Medulla oblongata (tissue), 1 donor: ENCODE measurements around the gene TMEM163.

Experiments used
- DNase-seq: peaks from one replicate; pipeline ENCODE4 v3.0.0-alpha.2; 2015; ENCODE audit errors: extremely low spot score

TMEM163 gene

GRCh38 chr2:134693359-134694330, 25.2 kb downstream of the TMEM163 start:
- DNase-seq = no peak

GRCh38 chr2:134692499-134692898, 26.3 kb downstream of the TMEM163 start:
- no peak for DNase-seq

DNA sequence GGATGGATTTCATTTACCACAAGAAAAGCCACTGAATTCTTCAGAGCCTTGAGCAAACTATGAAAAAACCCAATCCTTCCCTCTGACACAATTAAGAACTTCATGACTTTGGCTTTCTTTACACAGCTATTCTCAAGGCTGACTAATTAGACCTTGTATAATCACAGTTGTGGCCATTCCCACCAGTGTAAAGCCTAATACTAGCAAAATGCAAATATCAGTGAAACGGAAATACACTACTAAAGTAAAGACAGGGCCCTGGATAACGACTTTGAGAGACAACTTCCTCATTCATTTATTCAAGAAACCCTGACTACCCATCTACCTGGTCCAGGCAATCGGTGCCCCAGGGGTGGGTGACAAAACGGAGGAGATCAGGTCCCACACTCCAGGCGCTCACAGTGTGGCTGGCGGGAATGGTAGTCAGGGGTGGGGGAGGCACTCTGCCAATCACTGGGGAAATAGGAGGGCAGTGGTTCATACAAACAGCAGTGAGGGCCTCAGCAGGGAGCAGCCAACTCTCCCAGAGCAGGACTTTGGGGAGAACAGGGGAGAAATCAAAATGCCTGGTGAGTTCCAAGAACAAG, 28.1 kb downstream of the TMEM163 start:
- no peak for DNase-seq

- no peak for DNase-seq
Observed at GRCh38 chr2:134689315-134689714, 29.5 kb downstream of the TMEM163 start.

GRCh38 chr2:134685967-134686366, 32.8 kb downstream of the TMEM163 start:
- DNase-seq = no peak

DNA sequence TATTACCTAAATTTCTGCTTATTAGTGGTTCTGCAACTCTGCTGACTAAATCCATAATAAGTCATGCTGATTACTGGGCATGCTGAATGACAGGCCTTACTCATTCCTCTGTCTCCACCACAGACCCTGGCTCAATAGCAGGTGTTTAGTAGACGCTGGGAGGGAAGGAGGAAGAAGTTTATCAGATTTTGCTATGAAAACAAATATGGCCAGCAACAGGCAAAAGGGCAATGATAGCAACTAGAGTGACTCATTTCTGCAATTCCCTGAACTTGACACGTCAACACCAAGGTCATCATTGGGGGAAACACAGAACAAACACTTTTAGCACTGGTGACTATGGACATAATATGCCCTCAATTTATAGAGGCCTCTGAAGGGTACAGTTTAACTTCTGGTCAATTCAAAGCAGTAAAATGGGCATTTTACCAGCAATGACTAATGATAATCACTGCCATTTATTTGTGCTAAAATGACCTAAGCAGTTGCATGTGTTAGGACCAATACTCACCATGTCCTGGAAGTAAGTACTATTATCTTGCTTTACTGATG, 35.2 kb downstream of the TMEM163 start:
- DNase-seq = no peak

DNA sequence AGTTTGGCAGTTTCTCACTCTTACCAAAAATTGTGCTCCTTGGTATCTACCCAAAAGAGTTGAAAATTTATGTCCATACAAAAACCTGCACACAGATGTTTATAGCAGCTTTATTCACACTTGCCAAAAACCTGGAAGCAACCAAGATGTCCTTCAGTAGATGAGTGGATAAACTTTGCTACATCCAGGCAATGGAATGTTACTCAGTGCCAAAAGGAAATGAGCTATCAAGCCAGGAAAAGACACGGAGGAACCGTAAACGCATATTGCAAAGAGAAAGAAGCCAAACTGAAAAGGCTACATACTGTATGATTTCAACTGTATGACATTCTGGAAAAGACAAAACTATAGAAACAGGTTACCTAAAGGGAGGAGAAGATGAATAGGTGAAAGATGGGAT, 36.1 kb downstream of the TMEM163 start:
- no peak for DNase-seq

GRCh38 chr2:134681201-134681600, 37.6 kb downstream of the TMEM163 start:
- DNase-seq = no peak

DNA sequence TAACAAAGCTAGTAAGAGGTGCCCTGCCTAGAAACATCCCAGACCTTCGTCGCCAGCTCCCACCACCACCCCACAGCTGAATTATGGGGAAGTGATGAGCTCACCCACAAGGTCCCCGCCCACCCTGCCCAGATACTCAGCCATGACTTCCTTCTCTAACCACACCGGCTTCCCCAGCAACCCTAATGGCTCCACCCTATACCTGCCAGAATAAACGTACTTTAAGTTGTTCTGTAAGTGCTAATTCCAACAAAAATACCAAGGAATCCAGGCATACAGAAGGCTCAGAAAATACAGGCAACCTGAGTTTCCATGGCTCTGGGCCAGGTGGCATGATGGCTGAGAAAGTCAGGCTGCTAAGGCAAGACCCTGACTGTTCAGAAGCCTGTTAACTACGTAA, 39.1 kb downstream of the TMEM163 start:
- no peak for DNase-seq

- no peak for DNase-seq
Observed at GRCh38 chr2:134679294-134679693, 39.5 kb downstream of the TMEM163 start.

DNA sequence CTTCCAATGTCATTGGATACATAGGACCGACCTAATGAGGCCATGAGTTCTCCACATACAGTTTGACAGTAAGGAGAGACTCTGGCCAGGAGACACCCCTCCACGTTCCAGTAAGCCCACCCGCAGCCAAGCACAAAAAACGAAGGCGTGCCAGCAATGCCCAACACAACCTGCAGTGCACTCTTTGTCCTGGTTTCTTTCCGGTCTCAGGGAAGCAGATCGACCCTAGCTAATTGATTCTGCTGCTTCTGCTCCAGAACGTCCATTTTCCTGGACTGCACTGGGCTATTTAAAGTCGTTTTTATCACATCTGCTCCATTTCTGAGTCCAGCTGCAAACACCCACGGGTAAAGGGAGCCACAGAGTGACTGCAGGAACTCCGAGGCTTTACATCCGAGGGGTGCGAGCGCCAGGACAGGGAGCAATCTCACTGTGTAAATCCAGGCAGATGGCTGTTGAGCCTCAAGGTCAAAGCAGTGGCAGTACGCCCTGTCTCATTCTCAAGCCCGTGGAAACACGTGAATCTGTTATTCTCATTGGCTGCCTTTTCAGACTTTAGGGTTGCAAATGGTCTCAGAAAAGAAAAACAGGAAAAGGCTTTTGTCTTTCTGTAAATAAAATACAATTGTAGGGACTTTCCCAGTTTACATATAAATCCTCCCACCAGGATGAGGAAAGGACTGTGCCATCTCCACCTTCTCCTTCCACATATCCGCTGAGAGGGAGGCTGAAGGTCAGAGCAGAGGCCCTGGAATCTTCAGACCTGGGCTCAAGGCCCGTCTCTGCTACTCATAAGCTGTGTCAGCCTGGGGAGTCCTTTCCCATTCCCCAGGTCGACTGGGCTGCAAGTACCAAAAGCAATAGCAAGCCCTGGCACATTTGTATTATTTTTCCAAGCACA, 40.7 kb downstream of the TMEM163 start:
- DNase-seq = no peak

GRCh38 chr2:134676960-134677359, 41.8 kb downstream of the TMEM163 start:
- no peak for DNase-seq

- no peak for DNase-seq
Observed at GRCh38 chr2:134675314-134675713, 43.5 kb downstream of the TMEM163 start.

DNA sequence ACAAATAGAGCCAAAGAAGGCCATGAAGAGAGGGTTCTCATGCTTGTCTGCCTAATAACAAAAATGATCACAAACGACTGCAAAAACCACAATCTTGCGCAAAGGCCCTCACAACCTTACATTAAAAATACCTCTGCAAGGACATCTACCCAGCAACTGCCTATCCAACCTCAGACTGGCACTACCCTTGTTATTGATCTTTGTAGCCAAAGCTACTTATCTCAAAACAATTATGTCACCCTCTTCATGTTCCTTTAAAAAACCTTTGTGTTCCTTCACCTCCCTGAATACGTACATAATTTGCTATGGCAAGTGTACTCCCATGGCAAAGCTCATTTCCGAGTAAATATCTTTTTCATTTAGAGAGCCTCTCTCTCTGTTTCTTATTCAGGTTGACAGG, 44.1 kb downstream of the TMEM163 start:
- DNase-seq = no peak

DNA sequence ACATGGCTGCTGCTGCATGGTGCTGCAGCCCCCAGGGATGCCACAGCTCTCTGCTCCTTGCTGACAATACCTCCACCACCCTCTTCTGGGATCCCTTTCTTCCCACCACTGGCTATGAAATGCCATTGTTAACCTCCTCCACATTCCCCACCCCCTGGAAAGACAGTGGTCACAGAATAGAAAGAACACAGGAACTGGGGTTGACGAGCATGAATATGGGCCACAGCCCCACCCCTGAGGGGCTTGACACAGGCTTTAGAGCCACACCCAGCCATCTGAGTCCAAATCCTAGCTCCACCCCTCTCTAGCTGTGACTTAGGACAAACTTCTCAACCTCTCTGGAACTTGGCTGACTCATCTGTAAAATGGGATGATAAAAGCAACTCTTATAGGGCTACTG, 47.3 kb downstream of the TMEM163 start:
- DNase-seq = no peak

DNA sequence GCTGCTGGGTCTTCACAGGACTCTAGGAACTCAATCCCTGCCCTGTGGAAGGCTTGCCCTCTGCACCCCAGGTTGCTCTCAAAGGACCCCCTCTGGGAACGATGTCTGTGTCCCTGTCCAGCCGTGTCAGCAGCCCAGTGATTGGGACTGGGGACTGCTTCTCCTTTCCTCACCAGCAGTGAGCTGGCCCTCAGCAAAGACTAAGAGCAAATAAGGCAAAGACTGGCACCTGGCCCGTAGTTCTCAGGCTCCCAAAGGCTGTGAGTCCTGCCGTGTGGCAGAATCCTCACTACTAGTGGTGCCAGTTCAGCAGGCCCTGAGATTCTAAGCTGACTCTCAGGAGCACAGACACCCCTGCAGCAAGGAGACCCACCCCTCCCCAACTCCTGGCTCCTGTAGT, 47.8 kb downstream of the TMEM163 start:
- peak; percentile 55 for DNase-seq

DNA sequence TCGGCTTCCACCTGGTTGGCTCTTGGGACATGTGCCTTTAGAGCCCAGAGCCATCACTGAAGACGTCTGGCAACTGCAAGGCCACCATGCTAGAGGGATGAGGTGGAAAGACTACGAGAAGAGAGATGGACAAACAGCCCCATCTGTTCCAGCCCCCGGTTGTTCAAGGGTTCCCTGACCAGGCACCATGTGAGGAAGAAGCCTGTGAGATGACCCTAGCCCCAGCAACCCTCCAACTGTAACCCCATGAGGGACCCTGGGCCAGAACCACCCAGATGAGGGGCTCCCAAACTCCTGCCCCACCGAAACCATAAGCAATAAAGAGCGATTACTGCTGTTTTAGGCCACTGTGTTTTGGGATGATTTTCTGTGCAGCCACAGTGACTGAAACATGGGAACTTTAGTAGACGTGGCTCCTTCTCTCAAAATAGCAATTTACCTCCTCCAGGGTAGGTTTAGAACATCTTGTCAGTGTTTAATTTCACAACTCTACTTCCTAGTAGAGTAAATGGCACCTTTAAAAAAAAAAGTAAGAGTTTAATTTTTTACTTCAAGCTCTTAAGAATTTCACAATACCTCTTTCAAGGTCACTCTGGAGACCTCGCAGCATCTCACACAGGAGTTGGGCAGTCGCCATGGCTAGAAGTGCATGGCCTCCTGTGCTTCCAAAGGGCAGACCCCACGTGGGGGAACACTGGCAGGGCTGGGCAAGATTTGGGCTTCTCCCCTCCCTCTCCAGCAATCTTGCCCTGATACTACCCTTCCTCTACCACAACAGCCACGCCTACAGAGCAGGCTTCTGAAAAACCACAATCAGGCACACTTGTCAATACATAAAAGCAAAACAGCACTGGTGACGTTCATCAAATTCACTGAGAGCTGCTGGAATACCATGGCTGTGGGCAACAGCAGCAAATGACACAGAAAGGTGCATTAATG, 48.8 kb downstream of the TMEM163 start:
- DNase-seq = peak; percentile 12

GRCh38 chr2:134668821-134669220, 50.0 kb downstream of the TMEM163 start:
- no peak for DNase-seq

DNA sequence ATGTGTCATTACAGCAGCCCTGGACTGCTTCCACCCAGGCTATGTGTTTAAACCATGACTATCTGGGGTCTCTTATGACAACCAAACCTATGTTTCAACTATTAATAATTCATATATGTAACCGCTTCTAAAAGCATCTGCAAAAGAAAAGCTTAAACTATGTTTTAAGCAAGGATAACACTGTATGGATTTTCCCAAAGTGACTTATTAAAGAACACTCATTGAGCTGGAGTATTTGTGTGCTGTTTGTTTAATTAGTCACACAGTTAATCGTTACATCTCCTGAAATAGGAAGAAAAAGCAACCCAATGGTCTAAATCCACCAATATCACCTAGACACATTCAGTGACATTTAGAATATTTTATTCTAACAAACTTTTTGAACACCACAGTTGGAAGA, 51.3 kb downstream of the TMEM163 start:
- no peak for DNase-seq

DNA sequence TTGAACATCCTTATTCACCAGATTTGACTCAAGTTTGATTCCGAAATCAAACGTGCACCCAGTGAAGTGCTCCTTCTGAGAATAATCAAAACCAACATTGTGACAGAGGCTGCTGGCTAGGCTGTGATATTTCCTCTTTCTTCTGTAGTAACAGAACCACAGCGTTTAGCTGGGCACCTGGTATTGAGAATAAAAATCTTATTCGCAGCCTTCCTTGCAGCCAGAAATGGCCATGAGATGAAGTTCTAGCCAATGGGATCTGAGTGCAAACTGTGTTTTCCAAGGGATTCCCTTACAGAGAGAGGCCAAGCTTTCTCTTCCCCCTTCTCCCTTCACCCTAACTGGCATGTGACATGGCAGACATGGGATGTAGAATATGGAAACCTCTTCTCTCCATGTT, 51.7 kb downstream of the TMEM163 start:
- no peak for DNase-seq
